GM19043 (cell line): ENCODE results near the gene RAD51B.

Experiments used
- ATAC-seq: cut with Tn5 transposase; IDR thresholded peaks from one replicate; pipeline ENCODE4 v1.9.1; 2021; ENCODE audit warnings: low read depth; ENCODE audit not compliant: unreplicated experiment

Gene RAD51B

GRCh38 chr14:68336165-68336564 is 516.6 kb downstream of the RAD51B start:
- ATAC-seq: no peak

GRCh38 chr14:68337279-68337678 is 517.7 kb downstream of the RAD51B start:
- no peak for ATAC-seq

- ATAC-seq: no peak
These were observed 520.7 kb downstream of the RAD51B start for GRCh38 chr14:68340262-68340661.

GRCh38 chr14:68341411-68342212 is 522.0 kb downstream of the RAD51B start:
- ATAC-seq: peak; percentile 51

GRCh38 chr14:68342216-68342763 is 522.7 kb downstream of the RAD51B start:
- no peak for ATAC-seq

GRCh38 chr14:68343534-68344118 is 524.0 kb downstream of the RAD51B start:
- no peak for ATAC-seq

- no peak for ATAC-seq
These were observed 526.2 kb downstream of the RAD51B start for GRCh38 chr14:68345738-68346137.

- no peak for ATAC-seq
These were observed 527.2 kb downstream of the RAD51B start for GRCh38 chr14:68346556-68347343.

GRCh38 chr14:68349900-68350629 is 530.5 kb downstream of the RAD51B start:
- ATAC-seq: no peak

- ATAC-seq: no peak
These were observed 535.8 kb downstream of the RAD51B start for GRCh38 chr14:68355415-68355814.

- no peak for ATAC-seq
These were observed 538.2 kb downstream of the RAD51B start for GRCh38 chr14:68357777-68358176.

- no peak for ATAC-seq
These were observed 538.9 kb downstream of the RAD51B start for GRCh38 chr14:68358500-68358899.

- ATAC-seq: no peak
These were observed 539.6 kb downstream of the RAD51B start for GRCh38 chr14:68359022-68359836.

GRCh38 chr14:68359837-68360552 is 540.4 kb downstream of the RAD51B start:
- ATAC-seq: no peak

GRCh38 chr14:68361231-68361630 is 541.7 kb downstream of the RAD51B start:
- ATAC-seq: no peak

- no peak for ATAC-seq
These were observed 543.3 kb downstream of the RAD51B start for GRCh38 chr14:68362846-68363245.

GRCh38 chr14:68363466-68363842 is 543.9 kb downstream of the RAD51B start:
- ATAC-seq: no peak

- no peak for ATAC-seq
These were observed 544.5 kb downstream of the RAD51B start for GRCh38 chr14:68363843-68364767.
